Mucosa of rectum (tissue), 2 donors: ENCODE data around the gene EIF2S2.

Source experiments
- H3K27ac ChIP-seq, 2 donors: one replicate each; pipeline ENCODE4 v1.7.0; 2013; ENCODE audit warnings: inconsistent platforms in 2 of 2, low read depth in 2 of 2, low read length in 2 of 2
- H3K27me3 ChIP-seq, 2 donors: one replicate each; pipeline ENCODE4 v1.7.0; 2013; ENCODE audit warnings: low read length in 2 of 2; ENCODE audit not compliant: control insufficient read depth in 2 of 2, insufficient read depth in 2 of 2
- H3K36me3 ChIP-seq, 2 donors: one replicate each; pipeline ENCODE4 v1.7.0; 2013; ENCODE audit warnings: low read length in 2 of 2; ENCODE audit not compliant: control insufficient read depth in 2 of 2, insufficient read depth in 2 of 2
- H3K4me1 ChIP-seq, 2 donors: one replicate each; pipeline ENCODE4 v1.7.0; 2013; ENCODE audit warnings: low read length in 2 of 2, mild to moderate bottlenecking in 1 of 2; ENCODE audit not compliant: control insufficient read depth in 2 of 2, insufficient read depth in 2 of 2
- H3K4me3 ChIP-seq, 2 donors: one replicate each; pipeline ENCODE4 v1.7.0; 2013; ENCODE audit warnings: low read length in 2 of 2
- H3K9ac ChIP-seq, 2 donors: one replicate each; pipeline ENCODE4 v1.7.0; 2013; ENCODE audit warnings: low read length in 2 of 2, low read depth in 1 of 2, mild to moderate bottlenecking in 1 of 2
- H3K9me3 ChIP-seq, 2 donors: one replicate each; pipeline ENCODE4 v1.7.0; 2013; ENCODE audit warnings: low read length in 2 of 2; ENCODE audit not compliant: control insufficient read depth in 2 of 2
- donor health status: healthy.
- donor health status: Normal muscosa, but diverticular disease.

The EIF2S2 gene

DNA sequence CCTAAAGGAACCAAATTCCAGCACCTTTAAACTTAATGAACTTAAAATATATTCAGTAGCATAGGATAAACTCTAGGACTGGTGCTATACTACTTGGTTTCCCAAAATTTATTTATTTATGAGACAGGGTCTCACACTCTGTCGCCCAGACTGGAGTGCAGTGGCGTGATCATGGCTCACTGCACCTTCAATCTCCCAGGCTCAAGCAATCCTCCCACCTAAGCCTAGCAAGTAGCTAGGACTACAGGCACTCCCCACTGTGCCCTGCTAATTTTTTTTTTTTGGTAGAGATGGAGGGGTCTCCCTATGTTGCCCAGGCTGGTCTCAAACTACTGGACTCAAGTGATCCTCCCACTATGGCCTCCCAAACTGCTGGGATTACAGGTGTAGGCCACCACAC, 21.4 kb downstream of the EIF2S2 start:
- Histone ChIP-seq H3K4me1 (no peaks in the 10 kb centered on the region), H3K9ac (no peak overlapping the region), H3K4me3 (no peak overlapping the region), H3K36me3 (peaks cover 54 to 75% of the 10 kb centered on the region in 2 donors), H3K27me3 (no peaks in the 10 kb centered on the region), H3K9me3 (no peaks in the 10 kb centered on the region), H3K27ac (no peak overlapping the region)

DNA sequence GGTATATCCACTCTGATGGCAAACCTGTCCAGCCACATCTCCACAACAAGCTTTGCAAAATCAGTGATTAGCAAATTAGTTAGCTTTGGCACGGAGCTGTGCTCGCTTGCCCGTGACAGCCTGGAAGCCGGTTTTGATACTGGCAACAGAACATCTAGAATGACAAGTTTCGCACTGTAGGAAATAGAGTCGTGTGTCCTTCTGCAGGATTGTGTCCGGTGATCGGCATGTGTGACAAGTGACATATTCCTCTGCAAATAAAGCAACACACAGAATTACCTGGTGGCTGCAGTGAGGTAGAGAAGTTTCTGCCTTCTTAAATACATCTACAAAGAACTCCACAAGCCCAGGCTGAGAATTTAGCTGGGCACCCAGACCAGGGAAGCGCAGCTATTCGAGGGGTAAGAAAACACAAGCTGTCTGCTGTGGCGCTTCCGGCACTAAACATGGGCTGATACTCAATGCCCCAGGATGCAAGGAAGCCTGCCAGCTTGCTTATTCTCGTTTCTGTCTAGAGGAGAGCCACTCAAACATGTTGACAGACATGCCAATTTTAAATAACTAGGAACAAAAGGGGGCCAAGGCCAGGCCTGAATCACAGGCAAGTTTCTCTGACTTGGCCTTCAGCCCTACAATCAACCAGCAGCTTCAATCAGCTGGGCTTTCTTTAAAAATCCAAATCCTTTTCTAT, 22.2 kb downstream of the EIF2S2 start:
- H3K4me3 ChIP-seq = no peak overlapping the region
- no peaks in the 10 kb centered on the region for H3K4me1 ChIP-seq
- no peaks in the 10 kb centered on the region for H3K9me3 ChIP-seq
- no peak overlapping the region for H3K9ac ChIP-seq
- H3K27ac ChIP-seq = no peak overlapping the region
- no peaks in the 10 kb centered on the region for H3K27me3 ChIP-seq
- H3K36me3 ChIP-seq = peaks cover 51 to 69% of the 10 kb centered on the region in 2 donors

- Histone ChIP-seq H3K9ac (no peak overlapping the region), H3K4me3 (no peak overlapping the region), H3K4me1 (no peaks in the 10 kb centered on the region), H3K36me3 (peaks cover 53 to 69% of the 10 kb centered on the region in 2 donors), H3K27ac (no peak overlapping the region), H3K9me3 (no peaks in the 10 kb centered on the region), H3K27me3 (no peaks in the 10 kb centered on the region)
Observed at GRCh38 chr20:34089175-34089479, 22.9 kb downstream of the EIF2S2 start.

DNA sequence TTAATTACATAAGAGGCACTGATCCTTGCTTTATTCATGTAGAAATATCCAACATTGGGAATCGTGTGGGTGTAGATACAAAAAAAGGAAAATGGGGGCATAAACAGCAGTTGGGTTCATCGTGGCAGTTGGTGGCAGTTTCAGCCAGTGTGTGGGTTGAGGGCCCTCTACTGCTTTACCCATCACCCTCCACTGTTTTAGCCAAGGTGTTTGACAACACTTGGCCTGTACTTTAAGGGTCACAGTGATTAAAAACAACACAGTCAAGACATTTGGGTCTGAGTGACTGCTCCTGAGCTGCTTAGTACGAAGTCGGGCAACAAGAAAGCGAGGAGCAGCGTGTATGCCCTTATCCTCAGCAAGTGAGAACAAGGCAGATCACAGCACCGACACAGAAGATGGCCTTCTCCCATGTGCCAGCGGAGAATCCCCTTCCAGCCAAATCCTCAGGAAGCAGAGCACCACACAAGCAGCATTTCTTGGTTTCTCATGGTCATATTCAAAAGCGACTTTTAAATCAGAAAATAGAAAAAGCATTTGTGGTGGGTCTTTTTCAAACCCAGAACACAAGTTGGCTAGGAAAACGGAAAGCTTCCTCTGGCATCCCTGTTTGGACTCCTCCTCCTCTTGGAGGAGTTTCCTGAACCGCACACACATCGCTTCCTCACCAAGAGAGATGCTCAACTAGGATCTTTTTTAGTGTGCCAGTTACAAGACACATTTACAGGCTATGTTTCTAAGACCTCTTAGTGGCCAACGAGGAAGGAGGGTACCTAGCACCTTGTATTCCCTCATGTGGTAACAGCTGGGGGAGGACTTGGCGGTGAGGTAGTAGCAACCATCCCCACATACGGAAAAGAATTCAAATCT, 23.5 kb downstream of the EIF2S2 start:
- Histone ChIP-seq H3K36me3 (peaks cover 50 to 68% of the 10 kb centered on the region in 2 donors), H3K9me3 (no peaks in the 10 kb centered on the region), H3K27ac (no peak overlapping the region), H3K4me3 (no peak overlapping the region), H3K9ac (no peak overlapping the region), H3K4me1 (no peaks in the 10 kb centered on the region), H3K27me3 (no peaks in the 10 kb centered on the region)

DNA sequence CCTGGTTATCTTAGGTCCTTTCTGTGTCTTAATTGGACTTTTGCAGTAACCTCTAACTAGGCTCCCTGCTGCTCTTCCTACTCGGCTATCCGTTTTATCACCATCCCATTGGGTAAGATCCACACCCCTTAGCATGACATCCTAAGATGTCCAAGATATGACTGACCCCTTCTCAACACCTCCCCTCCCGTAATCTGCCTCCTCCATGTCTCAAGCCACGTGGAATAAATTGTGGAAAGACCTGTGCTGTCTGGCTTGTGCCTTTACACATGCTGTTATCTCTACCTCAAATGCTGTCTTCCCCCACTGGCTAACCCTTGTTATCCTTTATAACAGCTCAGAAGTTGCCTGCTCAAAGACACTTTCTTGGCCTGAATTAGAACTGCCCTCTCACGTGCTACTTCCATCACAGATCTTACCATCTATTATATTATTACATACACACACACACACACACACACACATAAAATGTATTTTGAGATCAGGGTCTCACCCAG, 26.5 kb downstream of the EIF2S2 start:
- H3K27me3 ChIP-seq = no peaks in the 10 kb centered on the region
- H3K9me3 ChIP-seq = no peaks in the 10 kb centered on the region
- no peak overlapping the region for H3K4me3 ChIP-seq
- peaks cover 41 to 72% of the 10 kb centered on the region in 2 donors for H3K36me3 ChIP-seq
- H3K4me1 ChIP-seq = no peaks in the 10 kb centered on the region
- no peak overlapping the region for H3K9ac ChIP-seq
- no peak overlapping the region for H3K27ac ChIP-seq

- Histone ChIP-seq H3K4me1 (no peaks in the 10 kb centered on the region), H3K4me3 (no peak overlapping the region), H3K27ac (no peak overlapping the region), H3K36me3 (peaks cover 37 to 73% of the 10 kb centered on the region in 2 donors), H3K27me3 (no peaks in the 10 kb centered on the region), H3K9ac (no peak overlapping the region), H3K9me3 (no peaks in the 10 kb centered on the region)
Observed at GRCh38 chr20:34084227-34084923, 27.7 kb downstream of the EIF2S2 start.

- no peak overlapping the region for H3K27ac ChIP-seq
- H3K4me3 ChIP-seq = no peak overlapping the region
- no peak overlapping the region for H3K9ac ChIP-seq
- H3K4me1 ChIP-seq = no peaks in the 10 kb centered on the region
- no peaks in the 10 kb centered on the region for H3K9me3 ChIP-seq
- peaks cover 38 to 73% of the 10 kb centered on the region in 2 donors for H3K36me3 ChIP-seq
- no peaks in the 10 kb centered on the region for H3K27me3 ChIP-seq
Observed at GRCh38 chr20:34083781-34084180, 28.3 kb downstream of the EIF2S2 start.

DNA sequence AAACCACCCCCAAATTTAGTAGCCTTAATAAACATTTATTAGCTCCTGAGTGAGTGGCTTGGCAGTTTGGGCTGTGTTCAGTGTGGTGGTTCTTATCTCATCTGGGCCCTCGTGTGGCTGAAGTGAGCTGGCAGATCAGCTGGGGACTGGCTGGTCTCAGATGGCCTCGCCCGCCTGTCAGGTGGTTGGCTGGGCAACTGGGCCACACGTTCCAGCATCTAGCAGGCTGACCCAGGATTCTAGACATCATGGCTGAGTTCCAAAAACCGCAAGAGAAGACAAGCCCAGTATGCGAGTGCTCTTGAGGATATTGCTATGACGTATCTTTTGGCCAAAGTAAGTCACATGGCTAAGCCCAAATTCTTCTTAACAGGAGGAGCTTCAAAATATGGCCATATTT, 28.9 kb downstream of the EIF2S2 start:
- H3K4me3 ChIP-seq = no peak overlapping the region
- H3K4me1 ChIP-seq = no peaks in the 10 kb centered on the region
- no peaks in the 10 kb centered on the region for H3K27me3 ChIP-seq
- H3K36me3 ChIP-seq = peaks cover 38 to 73% of the 10 kb centered on the region in 2 donors
- H3K9ac ChIP-seq = no peak overlapping the region
- H3K27ac ChIP-seq = no peak overlapping the region
- H3K9me3 ChIP-seq = no peaks in the 10 kb centered on the region

- Histone ChIP-seq H3K27me3 (no peaks in the 10 kb centered on the region), H3K27ac (no peak overlapping the region), H3K4me3 (no peak overlapping the region), H3K9ac (no peak overlapping the region), H3K4me1 (no peaks in the 10 kb centered on the region), H3K9me3 (no peaks in the 10 kb centered on the region), H3K36me3 (peaks cover 37 to 76% of the 10 kb centered on the region in 2 donors)
Observed at GRCh38 chr20:34082232-34082887, 29.7 kb downstream of the EIF2S2 start.
